GM21786 (cell line): ENCODE results near the gene COL18A1.

ENCODE experiments used
- ATAC-seq: cut with Tn5 transposase; IDR thresholded peaks from one replicate; pipeline ENCODE4 v1.9.1; 2021; ENCODE audit not compliant: unreplicated experiment

The COL18A1 gene

GRCh38 chr21:45396620-45396995 is 8.4 kb upstream of the COL18A1 start:
- no peak for ATAC-seq

DNA sequence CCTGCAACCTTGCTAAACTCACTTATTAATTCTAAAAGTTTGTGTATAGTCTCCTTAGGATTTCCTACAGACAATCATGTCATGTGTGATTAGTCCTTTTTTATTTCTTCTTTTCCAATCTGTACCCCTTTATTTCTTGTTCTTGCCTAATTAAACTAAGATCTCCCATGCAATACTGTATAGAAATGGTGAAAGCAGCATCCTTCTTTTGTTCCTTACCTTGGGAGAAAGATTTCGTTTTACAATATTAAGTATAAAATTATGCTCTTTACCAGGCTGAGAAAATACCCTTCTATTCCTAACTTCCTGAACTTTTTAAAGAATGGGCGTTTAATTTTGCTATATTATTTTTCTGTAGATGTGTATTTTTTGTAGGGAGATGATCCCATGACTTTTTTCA is 7.6 kb upstream of the COL18A1 start:
- no peak for ATAC-seq

DNA sequence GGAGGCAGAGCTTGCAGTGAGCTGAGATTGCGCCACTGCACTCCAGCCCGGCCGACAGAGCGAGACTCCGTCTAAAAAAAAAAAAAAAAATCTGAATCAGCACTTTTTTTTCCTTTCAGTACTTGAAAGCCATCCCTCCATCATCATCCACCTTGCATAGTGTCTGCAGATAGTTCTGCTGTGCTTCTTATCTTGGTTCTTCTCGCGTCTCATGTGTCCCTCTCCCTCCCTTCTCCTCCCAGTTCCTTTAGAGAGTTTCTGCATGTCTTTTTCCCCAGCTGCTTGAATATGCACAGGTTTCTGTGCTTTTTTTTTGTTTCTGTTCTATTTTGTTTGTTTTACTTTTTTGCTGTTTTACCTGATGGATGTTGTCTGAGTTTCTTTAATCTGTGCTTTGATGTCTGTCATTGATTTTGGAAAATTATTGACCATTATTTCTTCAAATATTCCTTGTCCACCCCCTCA is 3.9 kb upstream of the COL18A1 start:
- no peak for ATAC-seq

GRCh38 chr21:45401916-45402900 is 2.8 kb upstream of the COL18A1 start:
- no peak for ATAC-seq

- no peak for ATAC-seq
These were observed 1.7 kb upstream of the COL18A1 start for GRCh38 chr21:45403133-45403824.

- no peak for ATAC-seq
These were observed 888 bp upstream of the COL18A1 start for GRCh38 chr21:45403825-45404729.

DNA sequence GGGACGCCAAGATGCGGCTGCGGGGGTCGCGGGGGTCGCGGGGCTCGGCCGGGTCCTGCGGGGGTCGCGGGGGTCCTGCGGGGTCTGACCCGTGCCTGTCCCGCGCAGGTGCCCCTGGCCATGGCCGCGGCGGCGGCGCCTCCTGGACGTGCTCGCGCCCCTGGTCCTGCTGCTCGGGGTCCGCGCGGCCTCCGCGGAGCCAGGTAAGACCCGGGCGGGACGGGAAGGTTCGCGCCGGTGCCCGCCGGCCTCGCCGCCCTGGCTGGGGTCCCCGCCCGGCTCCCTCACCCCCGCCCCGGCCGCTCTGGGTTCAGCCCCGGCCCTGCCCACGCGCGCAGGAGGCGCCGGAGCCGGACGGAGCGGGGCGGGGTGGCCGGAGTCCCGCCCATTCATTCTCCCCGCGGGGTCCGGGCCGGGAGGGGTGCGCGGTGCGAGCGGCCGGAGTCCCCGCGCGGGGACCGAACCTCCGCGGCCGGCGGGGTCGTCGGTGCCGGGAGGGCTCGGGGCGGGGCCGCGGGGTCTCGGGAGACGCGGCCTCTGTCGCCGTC is 380 bp downstream of the COL18A1 start:
- no peak for ATAC-seq

- ATAC-seq: no peak
These were observed 1.1 kb downstream of the COL18A1 start for GRCh38 chr21:45405819-45406762.

- ATAC-seq: no peak
These were observed 2.0 kb downstream of the COL18A1 start for GRCh38 chr21:45406801-45407628.

- no peak for ATAC-seq
These were observed 2.8 kb downstream of the COL18A1 start for GRCh38 chr21:45407629-45408247.

DNA sequence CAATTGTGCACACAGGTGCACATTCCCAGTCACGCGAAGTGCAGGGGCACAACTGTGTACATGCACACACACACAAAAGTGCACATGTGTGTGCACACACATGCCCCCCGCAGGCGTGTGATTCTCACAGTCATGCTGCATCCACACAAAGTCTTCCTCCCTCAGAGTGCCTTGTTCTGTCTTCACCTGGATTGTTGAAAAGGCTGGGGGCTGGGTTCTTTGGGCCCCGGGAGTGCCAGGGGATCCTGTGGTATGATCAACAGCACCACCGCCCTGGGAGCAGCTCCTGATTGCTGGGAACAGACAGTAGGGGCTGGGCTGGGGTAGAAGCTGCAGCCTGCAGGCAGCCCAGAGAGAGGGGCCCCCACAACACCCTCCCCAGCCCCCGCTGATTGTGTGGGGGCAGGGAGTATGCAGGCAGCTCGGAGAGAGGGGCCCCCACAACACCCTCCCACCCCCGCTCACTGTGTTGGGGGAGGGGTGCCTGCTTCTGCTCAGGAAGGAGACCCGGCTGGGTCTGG is 3.4 kb downstream of the COL18A1 start:
- no peak for ATAC-seq

DNA sequence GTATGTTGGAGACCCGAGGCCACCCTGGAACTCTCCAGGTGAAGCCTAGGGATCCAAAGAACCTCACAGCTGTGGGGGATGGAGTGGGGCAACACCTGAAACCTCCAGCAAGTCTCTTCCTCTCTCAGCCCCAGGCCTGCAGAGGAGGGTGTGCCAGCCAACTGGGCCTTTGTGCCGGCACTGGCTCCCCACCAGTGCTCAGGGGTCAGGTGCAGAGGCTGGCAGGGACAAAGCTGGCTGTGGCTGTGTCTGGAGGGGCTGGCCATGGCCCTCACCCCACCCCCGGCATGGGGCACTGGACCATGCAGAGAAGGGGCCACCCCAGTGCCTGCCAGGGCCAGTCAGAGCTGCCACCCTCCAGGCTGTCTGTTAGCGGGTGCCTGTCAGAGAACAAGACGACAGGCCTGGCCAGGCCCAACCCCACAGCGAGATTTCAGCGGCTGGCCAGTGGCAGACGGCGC is 3.9 kb downstream of the COL18A1 start:
- ATAC-seq: no peak

DNA sequence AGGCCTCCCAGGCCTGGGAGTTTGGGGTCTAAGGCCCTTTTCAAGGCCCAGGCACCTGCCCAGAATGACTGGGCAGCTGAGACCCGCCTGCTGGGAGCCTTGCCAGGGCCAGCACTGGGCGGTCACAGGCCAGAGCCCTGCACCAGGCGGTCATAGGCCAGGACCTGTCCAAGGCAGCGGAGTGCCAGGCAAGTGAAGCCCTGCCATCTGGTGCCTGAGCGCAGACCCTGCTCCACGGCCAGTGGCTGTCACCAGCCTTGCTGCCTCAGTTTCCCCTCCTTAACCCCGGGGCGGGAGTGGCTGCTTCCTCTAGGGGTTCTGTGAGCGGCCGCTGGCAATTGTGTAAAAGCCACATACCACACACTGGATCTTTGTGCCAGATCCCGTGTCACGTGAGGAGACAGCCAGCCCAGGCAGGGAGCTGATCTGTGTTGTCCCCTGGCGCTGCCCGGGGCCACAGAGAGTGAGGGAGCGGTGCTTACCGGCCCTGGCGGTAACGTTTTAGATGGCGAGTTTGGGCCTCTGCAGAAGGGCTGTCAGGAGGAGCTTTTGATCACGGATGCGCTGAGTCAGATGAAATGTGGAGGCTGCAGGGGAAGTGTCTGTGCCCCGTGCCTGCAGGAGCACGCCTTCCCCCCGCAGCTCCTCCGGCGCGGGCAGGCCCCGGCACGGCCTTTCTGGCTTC is 4.6 kb downstream of the COL18A1 start:
- no peak for ATAC-seq

GRCh38 chr21:45410151-45410864 is 5.3 kb downstream of the COL18A1 start:
- ATAC-seq: no peak

DNA sequence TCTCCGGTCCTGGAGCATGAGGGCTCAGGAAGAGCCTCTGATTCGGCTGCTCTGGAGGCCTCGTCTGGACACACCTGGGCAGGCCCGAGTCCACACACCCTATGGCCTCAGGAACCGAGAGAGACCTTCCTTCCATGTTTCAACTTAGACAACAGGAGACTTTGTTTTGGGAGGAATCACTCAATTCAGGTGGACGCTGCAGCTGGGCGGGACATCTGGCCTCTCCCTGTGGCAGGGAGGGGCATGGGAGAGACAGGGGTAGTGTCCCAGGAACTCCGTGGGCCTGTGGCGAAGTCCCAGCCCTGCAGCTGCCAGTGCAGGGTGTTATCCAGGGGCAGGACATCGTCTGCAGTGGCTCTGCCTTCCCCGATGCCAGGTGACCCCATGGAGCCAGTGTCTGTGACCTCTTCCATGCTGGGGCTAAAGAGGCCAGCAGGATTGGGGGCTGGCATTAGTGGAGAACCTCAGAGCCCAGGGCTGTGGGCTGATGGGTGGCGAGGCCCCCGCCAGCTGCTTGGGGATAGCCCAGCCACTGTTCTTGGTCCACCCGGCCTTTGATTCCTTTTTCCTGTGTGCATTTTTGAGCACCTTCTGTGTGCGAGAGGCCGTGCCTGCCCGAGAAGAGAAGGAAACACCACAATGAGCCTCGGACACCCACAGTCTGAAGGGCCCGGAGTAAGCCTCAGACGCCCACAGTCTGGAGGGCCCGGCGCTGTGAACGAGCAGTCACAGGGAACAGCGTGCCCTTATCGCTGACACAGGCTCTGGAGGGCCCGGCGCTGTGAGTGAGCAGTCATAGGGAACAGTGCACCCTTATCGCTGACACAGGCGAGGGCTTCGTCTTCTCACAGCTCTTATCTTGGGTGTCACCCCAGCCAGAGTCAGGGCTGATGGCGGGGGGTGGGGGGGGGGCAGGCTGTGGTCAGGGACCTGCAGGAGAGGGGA is 6.2 kb downstream of the COL18A1 start:
- ATAC-seq: no peak

GRCh38 chr21:45411810-45412206 is 6.8 kb downstream of the COL18A1 start:
- ATAC-seq: no peak
